HL-60 (cell line): ENCODE data around the gene GIT2.
"Not testable (repeated sequence)": the region's sequence is repeated elsewhere in the genome, so short reads cannot be mapped to it uniquely, and the experiment has no call there.

Experiments used
- DNase-seq, 2 experiments: peaks; one replicate each; pipeline ENCODE4 v3.0.0-alpha.2; 2010 to 2020; ENCODE audit warnings: low read depth in 1 of 2, low spot score in 1 of 2
- H3K27ac ChIP-seq: fragments of 250-450 bp; sonication (Bioruptor Pico); replicated peaks from 2 replicates; pipeline ENCODE4 v1.5.1; 2020; ENCODE audit warnings: mild to moderate bottlenecking, moderate library complexity
- H3K27me3 ChIP-seq: fragments of 250-450 bp; sonication (Bioruptor Pico); 2 replicates; pipeline ENCODE4 v1.5.1; 2021; ENCODE audit warnings: mild to moderate bottlenecking, moderate library complexity; ENCODE audit not compliant: insufficient read depth, poor library complexity, severe bottlenecking
- H3K4me3 ChIP-seq: replicated peaks from 2 replicates; pipeline ENCODE4 v1.5.1; 2011; ENCODE audit warnings: mild to moderate bottlenecking, control low read depth, low read length; ENCODE audit not compliant: insufficient read depth
- CTCF ChIP-seq: IDR thresholded peaks from one replicate; pipeline ENCODE4 v1.5.1; 2011; ENCODE audit warnings: low read length, control low read depth, inconsistent platforms; ENCODE audit not compliant: insufficient read depth
- GABPA ChIP-seq: IDR thresholded peaks from 2 replicates; pipeline ENCODE4 v1.6.1; 2012; ENCODE audit warnings: low read depth
- POLR2AphosphoS5 ChIP-seq: IDR thresholded peaks from 2 replicates; pipeline ENCODE4 v1.6.1; 2012; ENCODE audit warnings: low read depth
- REST ChIP-seq: IDR thresholded peaks from 2 replicates; pipeline ENCODE4 v1.6.1; 2012; ENCODE audit warnings: low read depth; ENCODE audit not compliant: insufficient replicate concordance
- SPI1 ChIP-seq: IDR thresholded peaks from 2 replicates; pipeline ENCODE4 v1.6.1; 2012; ENCODE audit warnings: low read depth, mild to moderate bottlenecking, borderline replicate concordance

Gene GIT2

GRCh38 chr12:109899783-109900751, 96.1 kb downstream of the GIT2 start, which contains the start of gene TCHP:
Gene TCHP, plus strand, starts transcription at chr12:109900274. Its CDS starts 2,753 bp downstream, at chr12:109903027.
- H3K4me3 ChIP-seq, result peak within 1 kb of the TSS; percentile 77
- H3K27me3 ChIP-seq, result no peaks in the 10 kb centered on the region
- TF ChIP-seq POLR2AphosphoS5, result peak; percentile 74
- peak; percentile 35 for TF ChIP-seq CTCF
- no peak; the same call in 1 of the 2 replicates for TF ChIP-seq SPI1
- TF ChIP-seq GABPA, result 0 out of 2 replicates have a peak, but pooled peaks have one; percentile 23
- peak; percentile 6 for TF ChIP-seq REST
- DNase-seq, result peak; percentile 90 to 91
- H3K27ac ChIP-seq, result peak within 1 kb of the TSS; percentile 81

DNA sequence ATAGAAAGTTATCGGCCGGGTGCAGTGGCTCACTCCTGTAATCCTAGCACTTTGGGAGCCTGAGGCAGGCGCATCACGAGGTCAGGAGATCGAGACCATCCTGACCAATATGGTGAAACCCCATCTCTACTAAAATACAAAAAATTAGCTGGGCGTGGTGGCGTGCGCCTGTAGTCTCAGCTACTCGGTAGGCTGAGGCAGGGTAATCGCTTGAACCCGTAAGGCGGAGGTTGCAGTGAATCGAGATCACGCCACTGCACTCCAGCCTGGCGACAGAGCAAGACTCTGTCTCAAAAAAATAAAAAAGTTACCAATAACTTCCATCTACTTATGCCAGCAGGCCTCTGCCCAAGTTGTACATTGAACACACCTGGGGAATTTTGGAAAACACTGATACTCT, 96.8 kb downstream of the GIT2 start:
- H3K27me3 ChIP-seq, H3K4me3 ChIP-seq, DNase-seq: not testable (repeated sequence)
- peak overlapping the region; percentile 81 for H3K27ac ChIP-seq

DNA sequence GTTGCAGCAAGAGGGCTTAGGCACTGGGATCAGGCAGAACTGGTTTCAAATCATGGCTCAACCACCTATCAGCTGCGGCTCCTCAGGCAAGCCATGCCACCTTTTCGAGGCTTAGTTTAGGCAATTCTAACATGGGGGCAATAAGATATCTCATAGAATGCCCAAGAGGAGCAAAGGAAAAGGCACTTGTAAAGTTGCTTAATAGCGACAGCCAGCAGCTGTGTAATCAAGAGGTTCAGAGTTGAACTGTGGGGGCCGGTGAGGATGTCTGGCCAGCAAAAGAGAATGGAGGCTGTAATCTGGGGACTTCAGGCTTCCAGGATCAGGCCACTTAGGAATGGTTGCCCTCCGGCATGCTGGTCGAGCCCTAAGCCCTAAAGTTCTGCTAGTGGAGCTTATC, 99.1 kb downstream of the GIT2 start:
- Histone ChIP-seq H3K4me3 (no peak overlapping the region), H3K27me3 (no peaks in the 10 kb centered on the region), H3K27ac (no peak overlapping the region)
- TF ChIP-seq CTCF, result no peak
- no peak for TF ChIP-seq REST
- TF ChIP-seq GABPA, result no peak
- no peak for TF ChIP-seq POLR2AphosphoS5
- no peak for TF ChIP-seq SPI1
- no peak for DNase-seq

DNA sequence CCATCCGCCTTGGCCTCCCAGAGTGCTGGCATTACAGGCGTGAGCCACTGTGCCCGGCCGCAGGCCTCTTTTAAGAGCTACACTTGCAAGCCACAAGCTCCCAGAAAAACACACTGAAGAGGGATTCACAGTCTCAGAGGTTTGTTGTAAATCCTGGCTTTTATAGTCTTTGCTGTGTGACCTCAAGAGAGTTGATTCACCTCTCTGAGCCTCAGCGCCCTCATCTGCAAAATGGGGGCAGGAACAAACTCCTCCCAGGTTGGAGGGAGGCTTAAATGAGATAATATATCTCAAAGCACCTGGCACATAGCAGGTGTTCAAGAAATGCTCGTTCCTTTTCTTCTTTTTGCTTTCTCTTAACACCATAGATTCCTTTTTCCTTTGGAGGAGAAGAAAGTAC, 100.0 kb downstream of the GIT2 start:
- TF ChIP-seq GABPA (no peak), REST (no peak), POLR2AphosphoS5 (no peak), CTCF (no peak), SPI1 (no peak)
- Histone ChIP-seq H3K27me3 (no peaks in the 10 kb centered on the region), H3K27ac (no peak overlapping the region), H3K4me3 (no peak overlapping the region)
- DNase-seq, result no peak
